Activated CD8-positive, alpha-beta memory T cell treated with anti-CD3 and anti-CD28 coated beads for 4 hours (primary cell): ENCODE results near the gene MYO1E.

Experiments used
- DNase-seq, 2 donors: peaks; one replicate each; pipeline ENCODE4 v3.0.0-alpha.2; 2020; ENCODE audit warnings: low read depth in 2 of 2

MYO1E gene

DNA sequence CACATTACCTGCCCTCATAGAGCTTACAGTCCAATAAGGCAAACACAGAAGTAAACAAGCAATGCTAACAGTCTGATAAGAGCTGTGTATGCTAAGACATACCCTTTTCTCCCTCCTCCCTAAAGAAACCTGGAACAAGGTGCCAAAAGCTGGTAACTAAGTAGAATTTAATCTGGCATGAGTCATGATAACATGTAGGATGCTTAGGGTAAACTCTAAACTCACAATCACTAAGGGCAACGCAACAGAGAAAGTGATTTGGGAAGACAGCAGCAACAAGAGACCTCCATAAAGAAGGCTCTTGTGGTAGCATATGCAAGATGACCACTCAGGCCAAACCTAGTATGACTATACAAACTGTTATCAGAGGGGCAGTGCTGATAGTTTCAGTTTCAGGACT lies 55.5 kb downstream of the MYO1E start:
- DNase-seq: no peak

GRCh38 chr15:59315914-59316451 lies 56.7 kb downstream of the MYO1E start:
- DNase-seq: no peak

DNA sequence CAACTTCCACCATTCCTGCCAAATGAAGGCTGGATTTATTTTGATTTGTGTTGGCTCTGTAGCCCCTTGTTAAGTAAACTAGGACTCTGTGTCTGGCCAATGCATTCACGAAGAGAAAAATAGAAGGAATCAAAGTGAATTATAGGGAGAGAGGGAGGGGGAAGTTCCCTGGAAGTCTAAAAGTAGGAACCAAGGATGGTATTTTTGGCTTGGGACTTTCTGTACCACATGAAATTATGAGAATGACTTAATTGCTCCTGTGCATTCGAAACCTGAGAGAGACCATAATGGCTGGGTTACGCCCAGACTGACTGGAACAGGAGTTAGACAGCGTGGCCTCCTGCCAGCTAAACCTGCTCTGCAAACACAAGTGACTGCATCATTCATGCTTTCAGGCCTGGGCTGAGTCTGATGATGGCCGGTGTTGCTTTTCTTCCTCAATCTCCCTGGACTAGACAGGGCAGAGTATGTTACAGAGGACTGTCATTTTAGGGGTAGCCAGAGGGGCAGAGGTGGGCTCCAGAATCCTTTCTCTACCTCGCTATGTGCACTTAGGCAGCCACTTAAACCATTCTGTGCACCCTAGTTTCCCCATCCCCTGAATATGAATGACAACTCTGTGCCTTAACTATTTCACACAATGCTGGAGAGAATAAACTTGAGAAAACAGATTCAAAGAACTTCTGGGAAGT lies 58.9 kb downstream of the MYO1E start:
- no peak for DNase-seq

DNA sequence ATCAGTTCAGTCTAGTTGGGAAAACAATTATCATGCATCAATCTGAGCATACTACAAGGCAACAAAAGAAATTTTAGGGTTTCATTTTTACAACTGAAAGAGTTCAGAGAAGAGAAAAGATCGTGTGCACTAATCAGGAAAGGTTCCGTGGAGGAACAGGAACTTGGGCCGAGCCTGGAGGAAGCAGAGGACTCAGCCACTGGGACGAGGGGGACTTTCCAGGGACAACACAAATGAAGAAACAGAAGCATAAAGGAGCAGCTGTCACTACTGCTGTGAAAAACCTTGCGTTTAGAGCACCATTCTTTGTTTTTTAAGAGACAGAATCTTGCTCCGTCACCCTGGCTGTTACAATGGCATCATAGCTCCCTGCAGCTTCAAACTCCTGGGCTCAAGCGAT lies 60.5 kb downstream of the MYO1E start:
- DNase-seq: no peak

DNA sequence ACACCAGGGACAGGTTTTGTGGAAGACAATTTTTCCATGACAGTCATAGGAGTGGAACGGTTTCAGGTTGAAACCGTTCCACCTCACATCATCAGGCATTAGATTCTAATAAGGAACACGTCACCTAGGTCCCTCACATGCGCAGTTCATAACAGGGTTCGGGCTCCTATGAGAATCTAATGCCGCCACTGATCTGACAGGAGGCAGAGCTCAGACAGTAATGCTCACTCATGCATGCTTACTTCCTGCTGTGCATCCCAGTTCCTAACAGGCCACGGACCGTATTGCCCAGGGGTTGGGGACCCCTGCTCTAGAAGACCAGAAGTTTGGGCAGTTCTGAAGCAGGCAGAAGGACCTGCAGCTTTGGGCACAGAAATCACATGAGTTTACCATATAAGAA lies 61.5 kb downstream of the MYO1E start:
- DNase-seq: no peak

DNA sequence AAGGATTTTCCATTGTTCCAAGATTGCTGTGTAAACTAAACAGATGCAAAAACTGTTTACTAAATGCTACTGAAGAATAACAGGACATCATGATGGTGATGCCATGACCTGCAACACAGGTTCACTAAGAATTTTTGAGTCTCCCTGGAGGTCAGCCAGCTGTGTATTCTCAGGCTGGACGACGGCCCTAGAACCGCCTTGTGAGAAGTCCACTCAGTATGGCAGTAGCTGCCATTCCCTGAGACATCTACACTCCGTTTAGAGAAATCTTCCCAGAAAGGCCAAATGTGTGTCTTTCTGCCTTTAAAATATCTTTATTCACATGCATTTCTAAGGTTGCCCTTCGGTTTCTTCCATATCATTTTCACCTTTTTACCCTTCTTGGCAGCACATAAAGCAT lies 63.3 kb downstream of the MYO1E start:
- DNase-seq: no peak

DNA sequence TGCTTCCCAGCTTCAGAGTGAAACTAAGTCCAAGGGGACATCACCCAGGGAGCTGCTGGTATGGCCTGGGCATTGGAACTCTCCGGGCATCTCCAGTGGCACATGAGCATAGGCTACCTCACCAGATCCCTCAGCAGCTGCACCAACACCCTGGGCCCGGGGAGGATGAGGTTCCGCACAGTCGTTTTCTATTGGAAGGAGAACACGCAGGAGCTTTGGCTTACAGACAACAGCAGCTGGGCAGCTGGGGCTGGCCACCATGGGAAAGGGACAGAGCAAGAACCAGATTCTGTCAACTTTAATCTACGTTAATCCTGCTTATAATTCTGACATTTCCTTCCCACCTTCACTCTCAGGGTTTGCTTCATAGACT lies 65.5 kb downstream of the MYO1E start:
- DNase-seq: no peak

DNA sequence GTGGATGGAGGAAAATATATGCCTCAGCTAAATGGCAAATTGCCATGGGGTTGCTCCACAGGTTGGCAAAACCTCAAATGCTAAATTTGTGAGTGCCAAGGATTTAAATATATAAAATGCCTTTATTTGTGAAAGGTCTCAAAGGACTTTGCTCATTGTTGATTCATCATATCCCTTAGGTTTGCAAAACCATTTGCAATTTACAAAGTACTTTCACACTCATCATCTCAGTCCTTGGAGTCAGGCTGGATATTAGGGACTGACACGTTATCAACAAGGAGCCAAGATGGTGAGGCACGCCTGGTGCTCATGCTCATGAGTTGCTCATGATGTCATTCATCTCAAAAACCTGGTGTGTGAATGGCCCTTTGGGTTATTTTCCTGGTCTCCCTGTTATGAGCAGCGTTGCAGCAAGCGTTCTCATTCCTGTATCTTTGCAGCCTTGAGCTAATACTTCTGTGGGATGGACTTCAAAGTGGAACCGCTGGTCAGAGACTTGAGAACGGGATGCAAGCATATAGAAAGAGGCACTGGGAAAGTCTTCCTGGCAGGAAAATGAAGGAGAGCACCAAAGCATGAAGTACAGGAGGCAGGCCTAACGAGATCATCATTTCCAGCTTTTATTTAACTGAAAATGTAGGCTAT lies 66.0 kb downstream of the MYO1E start:
- no peak for DNase-seq

DNA sequence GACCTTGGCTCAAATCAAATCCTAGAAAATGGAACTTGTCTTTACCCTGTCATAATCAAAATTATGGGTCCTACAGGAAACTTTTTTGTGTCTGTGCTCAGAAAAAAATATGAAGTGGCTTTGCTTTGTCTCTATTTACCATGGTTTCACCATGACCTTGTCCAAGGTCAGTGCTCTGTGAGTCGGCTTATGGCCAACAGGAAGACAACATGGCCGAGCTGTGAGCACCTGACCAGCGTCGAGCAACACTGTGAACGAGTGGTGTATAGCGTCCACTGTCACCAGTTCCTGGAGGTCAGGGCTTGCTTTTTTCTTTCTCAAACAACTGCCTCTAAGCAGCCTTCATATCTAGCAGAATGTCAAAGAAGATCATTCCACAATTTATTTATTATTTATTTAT lies 67.9 kb downstream of the MYO1E start:
- DNase-seq: no peak

DNA sequence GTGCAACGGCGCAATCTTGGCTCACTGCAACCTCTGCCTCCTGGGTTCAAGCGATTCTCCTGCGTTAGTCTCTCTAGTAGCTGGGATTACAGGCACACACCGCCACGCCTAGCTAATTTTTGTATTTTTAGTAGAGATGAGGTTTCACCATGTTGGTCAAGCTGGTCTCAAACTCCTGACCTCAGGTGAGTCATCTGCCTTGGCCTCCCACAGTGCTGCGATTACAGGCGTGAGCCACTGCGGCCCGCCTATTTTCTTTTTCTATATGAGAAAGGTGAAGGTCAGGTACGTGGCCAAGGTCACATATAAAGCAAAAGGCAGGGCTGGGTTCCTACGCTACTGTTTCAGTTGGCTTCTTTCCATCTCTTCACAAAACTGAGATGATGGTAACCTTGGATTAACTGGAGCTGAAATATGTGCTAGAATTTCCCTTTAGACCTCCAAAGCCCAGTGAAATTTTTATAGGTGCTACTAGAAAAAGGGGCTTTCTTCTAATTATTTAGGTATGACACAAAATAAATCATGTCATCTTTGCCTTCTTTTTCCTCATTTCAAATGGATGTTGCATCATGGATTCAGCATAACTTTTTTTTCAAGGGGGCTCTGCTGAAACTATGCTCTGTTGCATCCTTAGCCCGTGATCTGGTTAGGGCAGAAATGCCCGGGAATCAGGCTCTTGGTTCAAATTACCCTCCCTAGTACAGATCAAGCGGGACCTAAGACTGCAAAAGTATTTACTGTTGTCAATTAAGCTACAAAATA lies 68.5 kb downstream of the MYO1E start:
- DNase-seq: no peak

DNA sequence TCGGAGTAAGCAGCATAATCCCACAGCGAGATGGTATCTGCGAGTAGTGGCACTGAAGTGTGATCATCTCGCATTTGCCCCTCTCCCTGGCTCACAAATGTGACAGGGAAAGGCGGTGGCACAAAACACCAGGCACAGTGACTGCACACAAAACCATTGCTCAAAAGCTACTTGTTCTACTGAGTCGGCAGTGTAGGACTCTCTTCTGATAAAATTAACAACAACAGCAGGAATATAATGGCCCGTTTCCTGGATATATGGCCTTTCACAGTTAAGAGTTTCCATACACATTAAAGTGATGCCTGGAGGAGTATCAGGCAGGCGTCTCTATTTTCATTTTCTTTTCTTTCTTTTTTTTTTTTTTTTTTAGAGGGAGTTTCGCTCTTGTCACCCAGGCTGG lies 69.0 kb downstream of the MYO1E start:
- DNase-seq: no peak

GRCh38 chr15:59303136-59303535 lies 69.5 kb downstream of the MYO1E start:
- DNase-seq: no peak

DNA sequence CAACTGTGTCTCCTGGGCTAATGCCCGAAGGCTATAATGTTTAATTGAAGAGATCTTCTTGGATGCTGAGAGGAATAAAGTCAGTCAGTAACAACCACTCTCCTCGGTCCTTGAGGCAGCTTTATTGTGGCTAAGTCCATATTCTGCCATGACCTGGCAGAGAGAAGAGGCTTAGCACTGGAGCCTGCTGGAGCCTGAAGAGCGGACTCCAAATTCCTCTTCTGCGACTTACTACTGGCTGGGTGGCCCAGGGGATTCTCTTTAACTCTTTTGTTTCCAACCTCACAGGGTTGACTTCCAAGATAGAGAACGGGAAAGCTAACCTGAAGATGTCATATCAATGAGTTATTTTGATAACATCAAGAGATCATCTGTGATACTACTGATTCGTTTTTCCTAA lies 71.1 kb downstream of the MYO1E start:
- DNase-seq: no peak

- no peak for DNase-seq
Measured at GRCh38 chr15:59300618-59301139, 72.0 kb downstream of the MYO1E start.

- peak; percentile 60 to 72 for DNase-seq
Measured at GRCh38 chr15:59299929-59300617, 72.6 kb downstream of the MYO1E start.

DNA sequence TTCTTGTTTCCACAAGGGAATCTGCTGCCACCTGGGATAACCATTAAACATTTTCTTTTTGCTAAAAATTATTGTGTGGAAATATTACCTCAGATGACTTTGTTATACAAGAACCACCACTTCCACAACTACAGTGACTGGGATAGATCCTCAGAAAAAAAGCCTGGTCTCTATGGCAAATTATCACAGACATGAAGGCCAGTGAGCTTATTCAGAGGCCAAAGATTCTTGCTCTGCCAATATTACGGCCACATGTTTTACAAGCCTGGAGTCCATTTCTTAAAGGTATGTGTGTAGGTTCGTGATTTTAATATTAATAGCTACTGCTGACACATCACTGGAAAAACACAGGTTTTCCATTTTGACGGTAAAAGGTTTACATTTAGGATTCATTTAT lies 73.8 kb downstream of the MYO1E start:
- no peak for DNase-seq

- no peak for DNase-seq
Measured at GRCh38 chr15:59298225-59298853, 74.3 kb downstream of the MYO1E start.

- no peak for DNase-seq
Measured at GRCh38 chr15:59296181-59296617, 76.5 kb downstream of the MYO1E start.

GRCh38 chr15:59295261-59296001 lies 77.2 kb downstream of the MYO1E start:
- DNase-seq: no peak

DNA sequence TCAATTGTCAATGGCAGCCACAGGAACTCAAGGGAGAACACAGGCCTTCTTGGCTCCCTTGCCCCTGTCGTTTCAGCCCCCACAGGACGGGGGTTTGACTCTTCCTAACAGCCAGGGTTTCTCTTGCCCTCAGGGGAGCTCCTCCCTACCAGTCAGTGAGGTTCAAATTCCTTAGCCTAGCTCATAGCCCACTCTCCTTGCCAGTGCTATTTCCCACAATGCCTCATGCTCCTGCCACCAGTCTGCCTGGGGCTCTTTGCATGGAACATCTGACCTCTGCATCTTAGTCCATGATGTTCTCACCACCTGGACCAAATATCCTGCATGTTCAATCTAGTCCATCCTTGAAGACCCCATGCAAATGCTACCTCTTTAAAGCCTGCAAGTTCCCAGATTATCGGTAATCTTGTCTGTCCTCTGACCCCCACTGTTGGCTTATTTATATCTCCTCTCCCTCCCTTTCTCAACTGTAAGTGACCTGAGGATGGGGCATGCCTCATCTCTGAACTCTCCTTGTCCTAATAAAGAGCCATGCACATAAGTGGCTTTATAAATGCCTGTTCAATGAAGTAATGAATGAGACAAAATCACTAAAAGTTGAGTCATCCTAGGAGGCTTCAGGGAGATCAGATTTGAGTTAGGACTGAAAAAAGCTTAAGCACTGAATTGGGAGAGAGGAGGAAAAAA lies 78.0 kb downstream of the MYO1E start:
- no peak for DNase-seq
